ENCODE measurements around the gene PAK2.

- TF ChIP-seq RFX5 (IDR thresholded peaks at IDR 0.05; ENCODE audit: low read depth, low read length) (no peak), CTCF (conservative IDR thresholded peaks at IDR 0.05; ENCODE audit: low read depth, low read length) (no peak), MXI1 (IDR thresholded peaks at IDR 0.05; ENCODE audit: borderline replicate concordance, low read depth, low read length) (no peak)
Observed at GRCh38 chr3:196753201-196753600, 13.5 kb downstream of the PAK2 start.
